Activated naive CD4-positive, alpha-beta T cell treated with Interleukin-2 at 50 U/mL for 16 hours (primary cell): ENCODE measurements around the gene KIF2C.
"Not testable (repeated sequence)": the region's sequence is repeated elsewhere in the genome, so short reads cannot be mapped to it uniquely, and the experiment has no call there.

Experiments
- DNase-seq: peaks from one replicate; pipeline ENCODE4 v3.0.0-alpha.2; 2020

The KIF2C gene

DNA sequence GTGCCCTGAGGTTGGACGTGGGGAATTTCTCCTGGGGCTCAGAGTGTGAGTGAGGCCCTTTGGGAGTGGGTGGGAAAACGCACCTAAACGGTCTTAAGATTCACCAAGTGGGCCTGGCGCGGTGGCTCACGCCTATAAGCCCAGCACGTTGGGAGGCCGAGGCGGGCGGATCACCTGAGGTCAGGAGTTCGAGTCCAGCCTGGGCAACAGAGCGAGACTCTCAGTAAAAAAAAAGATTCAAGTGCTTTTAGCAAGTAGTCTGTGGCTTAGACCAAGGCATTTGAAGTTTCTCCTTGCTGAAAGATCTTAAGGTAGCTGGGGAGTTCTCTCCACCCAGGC, 37.1 kb downstream of the KIF2C start:
- no peak for DNase-seq

GRCh38 chr1:44777547-44777946, 37.9 kb downstream of the KIF2C start:
- DNase-seq = no peak

GRCh38 chr1:44777969-44778635, 38.5 kb downstream of the KIF2C start:
- no peak for DNase-seq

DNA sequence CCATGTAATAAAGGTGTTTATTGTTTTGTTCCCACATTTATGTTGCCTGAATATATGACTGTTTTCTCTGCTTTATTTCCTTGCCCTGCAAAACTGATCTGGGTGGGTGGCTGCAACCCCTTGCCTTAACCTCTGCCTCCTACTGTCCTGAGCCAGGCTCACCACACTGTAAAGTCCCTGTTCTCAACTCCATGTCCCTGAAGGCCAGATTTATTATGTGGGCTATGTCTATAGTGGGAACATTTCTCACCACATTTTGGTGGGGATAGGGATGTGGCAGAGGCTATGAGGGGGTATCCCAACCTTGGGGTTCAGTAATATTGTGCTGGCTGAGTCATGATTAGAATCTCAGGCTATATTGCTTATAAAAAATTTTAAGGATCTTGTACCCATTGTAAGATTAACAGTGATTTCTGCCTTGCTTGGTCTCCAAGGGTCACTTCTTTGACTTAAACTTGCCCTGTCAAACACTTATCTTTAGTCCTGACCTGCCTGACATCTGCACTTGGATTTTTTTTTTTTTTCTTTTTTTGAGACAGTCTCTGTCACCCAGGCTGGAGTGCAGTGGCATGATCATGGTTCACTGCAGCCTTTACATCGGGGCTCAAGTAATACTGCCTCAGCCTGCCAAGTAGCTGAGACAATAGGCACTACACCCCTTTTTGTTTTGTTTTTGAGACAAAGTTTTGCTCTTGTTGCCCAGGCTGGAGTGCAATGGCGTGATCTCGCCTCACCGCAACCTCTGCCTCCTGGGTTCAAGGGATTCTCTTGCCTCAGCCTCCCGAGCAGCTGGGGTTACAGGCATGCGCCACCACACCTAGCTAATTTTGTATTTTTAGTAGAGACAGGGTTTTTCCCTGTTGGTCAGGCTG, 39.3 kb downstream of the KIF2C start:
- DNase-seq = no peak

DNA sequence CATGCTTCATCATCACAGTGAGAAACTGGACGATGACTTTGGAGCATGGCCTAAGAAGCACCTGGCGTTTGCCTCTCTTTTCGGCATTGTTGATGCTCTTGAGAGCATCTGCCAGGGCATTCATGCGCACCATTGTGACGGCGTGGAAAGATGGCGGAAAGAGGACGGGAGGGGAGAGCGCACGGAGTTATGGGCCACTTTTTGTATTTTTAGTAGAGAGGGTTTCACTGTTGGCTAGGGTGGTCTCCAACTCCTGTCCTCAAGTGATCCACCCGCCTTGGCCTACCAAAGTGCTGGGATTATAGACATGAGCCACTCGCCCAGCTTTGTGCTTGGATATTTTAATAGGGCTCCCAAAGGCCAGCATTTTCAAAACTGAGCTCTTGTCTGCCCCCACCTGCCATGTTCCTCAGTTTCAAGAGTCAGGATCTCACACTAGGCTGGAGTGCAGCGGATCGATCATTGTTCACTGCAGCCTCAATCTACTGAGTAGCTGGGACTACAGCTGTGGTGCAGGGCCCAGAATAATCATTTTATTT, 41.0 kb downstream of the KIF2C start:
- no peak for DNase-seq

- no peak for DNase-seq
Measured at GRCh38 chr1:44783697-44784093, 44.1 kb downstream of the KIF2C start.

DNA sequence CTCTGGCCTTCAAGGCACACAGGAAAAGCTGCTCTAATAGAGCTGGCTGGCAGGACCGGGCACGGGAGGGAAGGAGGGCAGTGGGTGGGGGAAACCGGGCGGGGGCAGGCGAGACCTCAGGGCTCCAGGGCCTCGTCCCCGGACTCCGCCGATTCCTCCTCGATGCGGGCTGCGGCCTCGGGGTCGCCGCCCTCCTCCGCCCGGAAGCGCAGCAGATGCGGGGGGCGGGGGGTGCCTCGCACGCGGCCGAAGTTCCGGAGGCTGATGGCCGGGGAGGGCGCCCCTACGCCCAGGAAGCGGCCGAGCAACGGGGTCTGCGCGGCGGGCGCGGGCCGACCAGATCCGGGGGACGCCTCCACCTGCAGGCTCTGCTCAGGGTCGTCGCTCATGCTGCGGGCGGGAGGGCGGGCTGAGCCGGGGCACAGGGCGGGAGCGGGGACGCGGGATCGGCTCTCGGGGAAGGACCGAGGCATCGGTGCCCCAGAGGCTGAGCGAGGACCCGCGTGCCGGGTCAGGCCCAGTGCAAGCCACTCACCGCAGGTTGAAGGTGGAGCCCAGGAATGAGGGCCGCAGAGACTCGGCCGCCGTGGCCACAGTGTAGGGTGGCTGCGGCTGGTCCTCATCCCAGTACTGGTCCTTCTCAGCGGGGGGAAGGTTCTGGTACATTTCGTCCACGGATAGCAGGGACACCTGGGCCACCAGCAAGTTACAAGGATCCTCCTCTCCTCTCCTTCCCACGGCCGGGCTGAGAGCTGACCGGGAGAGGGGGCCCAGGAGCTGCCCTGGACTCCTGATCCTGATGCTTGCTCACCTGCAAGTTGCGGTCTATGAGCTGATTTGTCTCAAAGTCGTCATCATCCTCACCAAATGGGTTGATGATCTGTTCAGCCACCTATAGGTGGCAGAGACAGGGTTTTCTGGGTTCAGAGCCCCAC, 44.7 kb downstream of the KIF2C start:
- peak; percentile 34 for DNase-seq

DNA sequence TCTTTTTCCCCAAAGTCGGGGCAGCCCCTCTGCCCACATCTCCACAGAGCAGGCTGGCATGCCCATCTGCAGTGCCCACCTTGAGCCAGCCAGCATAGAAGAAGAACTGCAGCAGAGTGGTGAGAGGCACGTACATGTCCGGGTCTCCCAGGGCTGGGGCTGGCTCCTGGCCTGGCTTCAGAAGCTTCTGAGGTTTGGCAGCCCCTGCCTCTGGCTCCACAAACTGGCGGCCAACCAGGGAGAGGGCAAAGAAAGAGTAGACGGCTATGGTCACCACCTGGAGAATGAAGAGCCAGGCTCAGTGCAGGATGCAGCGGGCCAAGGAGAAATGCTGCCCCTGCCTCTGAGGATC, 45.4 kb downstream of the KIF2C start:
- DNase-seq = no peak

GRCh38 chr1:44785501-44786137, 46.0 kb downstream of the KIF2C start:
- DNase-seq = no peak

GRCh38 chr1:44786138-44786840, 46.7 kb downstream of the KIF2C start:
- peak; percentile 79 for DNase-seq

DNA sequence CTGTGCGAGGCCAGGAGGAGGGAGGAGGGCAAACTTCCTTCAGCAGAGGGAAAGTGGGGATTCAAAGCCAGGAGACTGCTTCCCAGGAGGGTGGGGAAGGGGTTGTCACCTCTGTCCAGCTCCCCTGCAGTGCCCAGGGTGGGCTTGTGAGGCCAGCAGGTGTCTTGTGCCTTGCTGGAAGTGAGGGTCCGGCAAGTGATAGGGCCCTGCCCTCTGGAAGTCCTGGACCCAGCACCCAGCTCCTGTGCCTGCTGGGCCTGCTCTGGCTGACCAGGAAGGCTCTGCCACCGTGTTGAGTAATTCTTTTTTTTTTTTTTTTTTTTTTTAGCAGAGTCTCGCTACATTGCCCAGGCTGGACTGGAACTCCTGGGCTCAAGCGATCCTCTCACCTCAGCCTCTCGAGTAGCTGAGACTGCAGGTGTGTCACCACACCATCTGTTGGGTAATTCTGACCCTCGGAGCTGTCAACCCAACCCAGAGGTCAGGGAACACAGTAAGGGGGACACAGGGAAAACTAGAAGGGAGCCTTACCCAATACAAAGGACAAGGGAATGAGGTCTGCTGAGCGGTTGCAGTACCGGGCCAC, 47.3 kb downstream of the KIF2C start:
- DNase-seq = no peak

GRCh38 chr1:44787506-44787905, 47.9 kb downstream of the KIF2C start:
- DNase-seq = no peak

GRCh38 chr1:44788120-44788860, 48.7 kb downstream of the KIF2C start, which contains the start of gene BEST4:
Gene BEST4 (minus strand): TSS chr1:44788170. CDS start chr1:44787705, 465 bp downstream.
- no peak for DNase-seq

- no peak for DNase-seq
Measured at GRCh38 chr1:44790968-44791801, 51.5 kb downstream of the KIF2C start.

GRCh38 chr1:44792736-44793502, 53.3 kb downstream of the KIF2C start:
- no peak for DNase-seq

DNA sequence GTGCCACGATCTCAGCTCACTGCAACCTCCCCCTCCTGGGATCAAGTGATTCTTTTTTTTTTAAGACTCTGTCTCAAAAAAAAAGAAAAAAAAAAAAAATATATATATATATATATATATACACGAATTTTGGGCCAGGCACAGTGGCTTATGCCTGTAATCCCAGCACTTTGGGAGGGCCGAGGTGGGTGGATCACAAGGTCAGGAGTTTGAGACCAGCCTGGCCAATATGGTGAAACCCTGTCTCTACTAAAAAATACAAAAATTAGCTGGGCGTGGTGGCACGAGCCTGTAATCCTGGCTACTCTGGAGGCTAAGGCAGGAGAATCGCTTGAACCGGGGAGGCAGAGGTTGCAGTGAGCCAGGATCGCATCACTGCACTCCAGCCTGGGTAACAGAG, 58.2 kb downstream of the KIF2C start:
- not testable (repeated sequence) for DNase-seq

- no peak for DNase-seq
Measured at GRCh38 chr1:44798481-44799365, 59.1 kb downstream of the KIF2C start.
